Stimulated activated naive B cell treated with anti-CD40 and anti-IgM and Interleukin-4, amounts not matched to agents 10 μg/mL and 1 μg/mL and 100 μg/mL, for 72 hours (primary cell): ENCODE data around the gene RASGRP2.

Source experiments
- ATAC-seq, 2 donors: fragments of 150-1000 bp; cut with Tn5 transposase; replicated peaks; 2 replicates each; pipeline ENCODE4 v1.10.0; 2021; ENCODE audit warnings: moderate library complexity in 1 of 2
- DNase-seq: peaks from one replicate; pipeline ENCODE4 v3.0.0; 2021
- H3K27ac Mint-ChIP-seq: one replicate; pipeline ENCODE4 v1.8.0; 2022; ENCODE audit warnings: mild to moderate bottlenecking, mixed read lengths
- H3K27me3 Mint-ChIP-seq, 2 donors: one replicate each; pipeline ENCODE4 v1.8.0; 2022; ENCODE audit warnings: mixed read lengths in 2 of 2
- H3K36me3 Mint-ChIP-seq, 2 donors: one replicate each; pipeline ENCODE4 v1.8.0; 2022; ENCODE audit warnings: mixed read lengths in 2 of 2, mild to moderate bottlenecking in 1 of 2
- H3K4me1 Mint-ChIP-seq, 2 donors: one replicate each; pipeline ENCODE4 v1.8.0; 2022; ENCODE audit warnings: mixed read lengths in 2 of 2, mild to moderate bottlenecking in 1 of 2
- H3K4me3 Mint-ChIP-seq, 2 donors: one replicate each; pipeline ENCODE4 v1.8.0; 2022; ENCODE audit warnings: mild to moderate bottlenecking in 2 of 2, mixed read lengths in 2 of 2, moderate library complexity in 1 of 2
- H3K9me3 Mint-ChIP-seq, 2 donors: one replicate each; pipeline ENCODE4 v1.8.0; 2022; ENCODE audit warnings: mixed read lengths in 2 of 2, mild to moderate bottlenecking in 1 of 2

RASGRP2 gene

GRCh38 chr11:64726211-64726641 is 17.7 kb downstream of the RASGRP2 start:
- ATAC-seq (no peak), DNase-seq (no peak)
- Mint-ChIP-seq H3K27me3 (peaks cover 11 to 13% of the 10 kb centered on the region in 2 donors), H3K27ac (no peak overlapping the region), H3K36me3 (peaks cover 5 to 6% of the 10 kb centered on the region in 2 donors), H3K4me3 (no peak overlapping the region), H3K9me3 (no peaks in the 10 kb centered on the region), H3K4me1 (peaks cover 21 to 38% of the 10 kb centered on the region in 2 donors)

- peaks cover 23 to 25% of the 10 kb centered on the region in 2 donors for H3K27me3 Mint-ChIP-seq
- ATAC-seq = no peak
- peak overlapping the region; percentile 72 for H3K27ac Mint-ChIP-seq
- H3K4me3 Mint-ChIP-seq = no peak overlapping the region
- H3K9me3 Mint-ChIP-seq = no peaks in the 10 kb centered on the region
- no peak for DNase-seq
- H3K4me1 Mint-ChIP-seq = peaks cover 21 to 38% of the 10 kb centered on the region in 2 donors
- H3K36me3 Mint-ChIP-seq = peaks cover 5 to 6% of the 10 kb centered on the region in 2 donors
Observed at GRCh38 chr11:64724863-64725532, 18.9 kb downstream of the RASGRP2 start.

- Mint-ChIP-seq H3K36me3 (peaks cover 5 to 6% of the 10 kb centered on the region in 2 donors), H3K4me1 (peaks cover 21 to 38% of the 10 kb centered on the region in 2 donors), H3K4me3 (peak overlapping the region; percentile 85 to 87), H3K27ac (peak overlapping the region; percentile 91), H3K27me3 (peaks cover 25 to 27% of the 10 kb centered on the region in 2 donors), H3K9me3 (no peaks in the 10 kb centered on the region)
- DNase-seq = no peak
- peak; percentile 60 to 64 for ATAC-seq
Observed at GRCh38 chr11:64723907-64724862, 19.8 kb downstream of the RASGRP2 start.

DNA sequence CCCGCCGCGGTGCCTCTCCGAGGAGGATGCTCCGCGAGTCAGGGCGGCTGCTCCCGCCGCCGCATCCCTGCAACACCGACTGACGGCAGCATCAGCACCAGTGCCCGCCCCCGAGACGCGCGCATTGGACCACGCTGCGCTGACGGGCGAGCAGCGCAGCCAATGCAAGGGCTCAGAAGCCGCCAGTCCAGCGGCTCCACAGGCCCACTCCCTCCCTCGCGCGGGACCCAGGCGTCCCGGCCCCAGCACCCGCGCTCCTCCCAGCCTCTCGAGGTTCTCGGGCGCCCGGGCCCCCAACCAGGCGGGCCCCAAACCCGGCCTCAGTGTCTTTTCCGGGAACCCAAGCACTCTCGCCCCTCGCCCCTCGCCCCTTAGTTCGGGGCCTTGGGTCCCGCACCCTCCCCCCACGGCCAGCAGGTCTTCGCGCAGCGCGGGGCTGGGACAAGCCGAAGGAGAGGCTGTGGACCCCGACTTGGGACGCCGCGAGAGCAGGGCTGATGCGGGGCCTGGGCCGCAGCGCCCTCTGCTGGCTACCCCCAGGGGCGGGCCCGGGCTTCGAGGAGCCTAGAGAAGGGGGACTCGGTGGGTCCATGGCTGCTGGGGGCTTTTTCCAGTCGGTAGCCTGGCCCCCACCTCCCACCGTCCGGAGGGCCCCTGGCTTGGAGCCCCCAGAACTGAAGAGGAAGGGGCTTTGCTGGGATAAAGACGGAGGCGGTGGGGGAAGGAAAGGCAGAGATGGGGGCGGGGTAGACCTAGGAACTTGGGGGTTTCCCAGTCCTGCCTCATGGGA is 20.6 kb downstream of the RASGRP2 start, which contains the start of gene NRXN2:
NRXN2 (minus strand) TSS at position 81 of the 790 bp plus-strand sequence. CDS start 9,498 bp downstream, outside the sequence.
- no peaks in the 10 kb centered on the region for H3K9me3 Mint-ChIP-seq
- peak; percentile 86 for DNase-seq
- H3K4me3 Mint-ChIP-seq = peak within 1 kb of the TSS; percentile 85 to 87
- peak within 1 kb of the TSS; percentile 91 for H3K27ac Mint-ChIP-seq
- peaks cover 21 to 38% of the 10 kb centered on the region in 2 donors for H3K4me1 Mint-ChIP-seq
- H3K27me3 Mint-ChIP-seq = peaks cover 29 to 31% of the 10 kb centered on the region in 2 donors
- peaks cover 0 to 4% of the 10 kb centered on the region in 2 donors for H3K36me3 Mint-ChIP-seq
- ATAC-seq = peak; percentile 90 to 92

DNA sequence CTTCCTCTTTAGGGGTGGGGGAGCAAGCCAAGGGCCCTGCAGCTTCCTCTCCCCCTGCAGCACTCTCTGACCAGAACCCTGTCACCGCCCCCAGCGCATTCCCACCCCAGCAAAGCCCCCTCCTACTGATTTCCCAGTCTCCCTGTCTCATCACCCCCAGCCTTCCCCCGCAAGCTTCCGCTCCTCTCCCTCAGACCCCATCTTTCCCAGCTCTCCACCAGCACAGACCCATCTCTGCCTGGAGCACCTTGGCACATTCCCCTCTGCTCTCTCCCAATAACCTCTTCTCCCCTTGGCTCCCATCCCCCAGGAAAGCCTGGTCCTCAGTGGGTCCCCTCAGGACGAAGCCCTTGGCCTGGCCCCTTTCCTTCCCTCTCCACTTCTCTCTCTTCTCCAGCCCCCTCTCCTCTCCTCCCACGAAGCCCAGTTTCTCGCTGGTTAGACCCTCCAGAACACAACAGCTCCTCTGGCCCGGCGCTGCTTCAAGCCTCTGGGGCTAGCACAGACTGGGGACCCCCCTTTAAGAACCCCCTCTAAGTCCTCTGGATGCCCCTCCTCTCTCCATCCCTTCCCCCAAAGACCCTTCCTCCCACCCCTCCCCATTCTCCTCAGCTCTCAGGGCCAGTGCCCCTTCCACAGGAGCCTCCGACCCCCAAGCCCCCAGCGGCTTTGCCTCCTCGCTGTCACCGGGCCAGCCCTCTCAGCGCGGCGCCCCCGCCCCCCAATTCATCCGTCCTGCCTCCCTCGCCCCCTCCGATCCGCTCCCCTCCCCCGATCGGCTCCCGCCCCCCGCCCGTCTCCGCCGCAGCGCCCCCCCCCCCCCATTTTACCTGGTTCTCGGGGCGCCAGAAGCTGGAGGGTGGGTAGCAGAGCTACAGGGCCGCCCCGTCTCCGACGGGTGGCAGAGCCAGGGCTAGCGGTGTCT is 21.5 kb downstream of the RASGRP2 start:
- H3K4me1 Mint-ChIP-seq = peaks cover 19 to 34% of the 10 kb centered on the region in 2 donors
- H3K4me3 Mint-ChIP-seq = peak overlapping the region; percentile 37 to 52
- no peaks in the 10 kb centered on the region for H3K36me3 Mint-ChIP-seq
- DNase-seq (no peak), ATAC-seq (no peak)
- H3K27ac Mint-ChIP-seq = peak overlapping the region; percentile 32
- no peaks in the 10 kb centered on the region for H3K9me3 Mint-ChIP-seq
- peaks cover 35 to 38% of the 10 kb centered on the region in 2 donors for H3K27me3 Mint-ChIP-seq

- Mint-ChIP-seq H3K27me3 (peaks cover 46 to 47% of the 10 kb centered on the region in 2 donors), H3K4me1 (peaks cover 22 to 34% of the 10 kb centered on the region in 2 donors), H3K4me3 (no peak overlapping the region), H3K36me3 (no peaks in the 10 kb centered on the region), H3K27ac (no peak overlapping the region), H3K9me3 (no peaks in the 10 kb centered on the region)
- DNase-seq = no peak
- ATAC-seq = no peak
Observed at GRCh38 chr11:64721359-64721699, 22.6 kb downstream of the RASGRP2 start.

GRCh38 chr11:64720640-64721358 is 23.1 kb downstream of the RASGRP2 start:
- Mint-ChIP-seq H3K27ac (no peak overlapping the region), H3K27me3 (peaks cover 51 to 53% of the 10 kb centered on the region in 2 donors), H3K9me3 (no peaks in the 10 kb centered on the region), H3K36me3 (no peaks in the 10 kb centered on the region), H3K4me3 (no peak overlapping the region), H3K4me1 (peaks cover 25 to 34% of the 10 kb centered on the region in 2 donors)
- DNase-seq (no peak), ATAC-seq (no peak)

- DNase-seq = no peak
- Mint-ChIP-seq H3K4me3 (no peak overlapping the region), H3K27me3 (peaks cover 57 to 59% of the 10 kb centered on the region in 2 donors), H3K4me1 (peaks cover 25 to 32% of the 10 kb centered on the region in 2 donors), H3K27ac (no peak overlapping the region), H3K36me3 (no peaks in the 10 kb centered on the region), H3K9me3 (no peaks in the 10 kb centered on the region)
- no peak for ATAC-seq
Observed at GRCh38 chr11:64720167-64720566, 23.8 kb downstream of the RASGRP2 start.

- ATAC-seq = no peak
- peaks cover 65 to 67% of the 10 kb centered on the region in 2 donors for H3K27me3 Mint-ChIP-seq
- no peaks in the 10 kb centered on the region for H3K36me3 Mint-ChIP-seq
- no peak for DNase-seq
- no peaks in the 10 kb centered on the region for H3K9me3 Mint-ChIP-seq
- no peak overlapping the region for H3K4me3 Mint-ChIP-seq
- H3K4me1 Mint-ChIP-seq = peaks cover 27 to 32% of the 10 kb centered on the region in 2 donors
- H3K27ac Mint-ChIP-seq = no peak overlapping the region
Observed at GRCh38 chr11:64719406-64719805, 24.5 kb downstream of the RASGRP2 start.

DNA sequence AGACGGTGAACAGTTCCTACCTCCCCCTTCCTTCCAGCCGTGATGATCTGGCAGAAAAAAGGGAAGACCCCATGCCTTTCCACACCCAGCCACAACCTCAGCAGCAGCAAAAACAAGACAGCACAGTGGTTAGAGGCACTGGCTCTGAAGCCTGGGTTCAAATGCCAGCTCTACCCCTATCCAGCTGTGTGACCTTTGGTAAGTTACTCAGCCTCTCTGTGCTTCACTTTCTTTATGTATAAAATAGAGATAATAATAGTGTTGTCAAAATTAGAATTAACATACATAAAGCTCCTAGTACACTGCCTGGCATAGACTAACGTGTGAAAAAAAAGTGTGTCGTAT is 25.2 kb downstream of the RASGRP2 start:
- H3K27me3 Mint-ChIP-seq = peaks cover 71 to 73% of the 10 kb centered on the region in 2 donors
- no peak overlapping the region for H3K27ac Mint-ChIP-seq
- H3K4me3 Mint-ChIP-seq = no peak overlapping the region
- no peak for ATAC-seq
- DNase-seq = no peak
- H3K9me3 Mint-ChIP-seq = no peaks in the 10 kb centered on the region
- H3K36me3 Mint-ChIP-seq = no peaks in the 10 kb centered on the region
- H3K4me1 Mint-ChIP-seq = peaks cover 25 to 32% of the 10 kb centered on the region in 2 donors

DNA sequence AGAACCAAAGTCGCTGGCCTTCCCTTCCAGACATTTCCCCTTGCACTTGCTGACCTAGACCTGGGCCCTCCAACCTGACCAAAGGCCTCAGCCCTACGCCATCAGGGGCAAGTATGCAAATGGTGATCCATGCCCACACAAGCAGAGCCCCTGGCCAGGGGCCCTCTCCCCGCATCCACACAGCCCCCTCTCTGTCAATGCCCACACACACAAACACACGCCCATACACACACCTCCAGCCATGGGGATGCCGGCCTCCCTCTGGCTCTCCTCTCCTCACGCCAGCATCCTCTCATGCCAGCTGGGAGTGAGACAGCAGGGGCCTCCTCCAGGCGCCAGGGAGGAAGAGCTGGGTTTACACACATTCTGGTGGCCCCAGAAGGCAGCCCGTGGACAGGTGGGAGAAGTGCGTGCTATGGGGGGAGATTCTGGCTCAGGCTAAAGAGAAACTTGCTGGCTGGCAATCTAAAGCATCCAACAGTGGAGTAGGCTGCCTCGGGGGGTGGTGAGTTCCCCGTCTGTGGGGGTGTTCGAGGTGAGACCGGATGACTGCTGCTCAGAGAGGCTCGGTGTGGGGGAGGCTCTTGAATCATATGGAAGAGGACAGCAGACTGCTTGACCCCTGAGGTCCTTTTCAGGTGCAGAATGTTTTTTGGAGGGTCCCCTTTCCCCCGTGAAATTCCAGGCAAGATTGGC is 25.7 kb downstream of the RASGRP2 start:
- no peaks in the 10 kb centered on the region for H3K36me3 Mint-ChIP-seq
- ATAC-seq (no peak), DNase-seq (no peak)
- no peak overlapping the region for H3K27ac Mint-ChIP-seq
- H3K27me3 Mint-ChIP-seq = peaks cover 73% of the 10 kb centered on the region in 2 donors
- H3K9me3 Mint-ChIP-seq = no peaks in the 10 kb centered on the region
- no peak overlapping the region for H3K4me3 Mint-ChIP-seq
- H3K4me1 Mint-ChIP-seq = peaks cover 23 to 28% of the 10 kb centered on the region in 2 donors

GRCh38 chr11:64717268-64717578 is 26.7 kb downstream of the RASGRP2 start:
- ATAC-seq = peak in 1 of 2 donors; percentile 7
- peaks cover 69 to 72% of the 10 kb centered on the region in 2 donors for H3K27me3 Mint-ChIP-seq
- H3K9me3 Mint-ChIP-seq = no peaks in the 10 kb centered on the region
- no peak overlapping the region for H3K4me3 Mint-ChIP-seq
- H3K4me1 Mint-ChIP-seq = peaks cover 23 to 26% of the 10 kb centered on the region in 2 donors
- no peak overlapping the region for H3K27ac Mint-ChIP-seq
- no peak for DNase-seq
- peaks cover 0 to under 1% of the 10 kb centered on the region in 2 donors for H3K36me3 Mint-ChIP-seq
